ENCODE measurements around the gene ALKBH5. TPM values are rescaled to one million over a fixed set of nuclear protein-coding genes. Genes with fewer than 3 reads are reported as not detected.
A peak's percentile ranks its signal among the peaks of the same experiment; 100 is the strongest.

ALKBH5 gene
- total and polyA plus RNA-seq, 8 donors = 32.8 to 66.7 (median 49.4) TPM

DNA sequence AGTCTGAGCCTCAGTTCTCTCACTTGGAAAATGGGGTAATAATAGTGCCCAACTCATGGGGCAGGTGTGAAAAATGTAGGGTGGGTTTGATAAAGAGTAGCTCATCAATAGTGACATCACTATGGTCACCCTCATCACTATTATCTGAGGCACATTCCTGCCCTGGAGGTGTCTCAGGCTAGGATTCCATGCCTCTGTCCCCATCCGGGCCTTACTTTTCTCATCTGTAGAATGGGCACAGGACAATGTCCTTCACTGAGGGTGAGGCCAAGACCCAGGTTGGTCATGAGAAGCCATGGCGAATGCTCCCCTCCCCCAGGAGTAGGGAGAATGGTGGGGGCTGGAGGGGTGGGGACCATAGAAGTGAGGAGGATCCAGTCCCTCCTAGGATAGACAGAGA lies 44.5 kb upstream of the ALKBH5 start:
- H3K4me1 ChIP-seq = peaks cover 0 to 9% (median 5%) of the 10 kb centered on the region in 4 donors
- WGBS, 5 donors = 86 to 100% (median 95%) methylated on average over 2 of the region's 2 CpGs
- TF ChIP-seq, protein P1, sequence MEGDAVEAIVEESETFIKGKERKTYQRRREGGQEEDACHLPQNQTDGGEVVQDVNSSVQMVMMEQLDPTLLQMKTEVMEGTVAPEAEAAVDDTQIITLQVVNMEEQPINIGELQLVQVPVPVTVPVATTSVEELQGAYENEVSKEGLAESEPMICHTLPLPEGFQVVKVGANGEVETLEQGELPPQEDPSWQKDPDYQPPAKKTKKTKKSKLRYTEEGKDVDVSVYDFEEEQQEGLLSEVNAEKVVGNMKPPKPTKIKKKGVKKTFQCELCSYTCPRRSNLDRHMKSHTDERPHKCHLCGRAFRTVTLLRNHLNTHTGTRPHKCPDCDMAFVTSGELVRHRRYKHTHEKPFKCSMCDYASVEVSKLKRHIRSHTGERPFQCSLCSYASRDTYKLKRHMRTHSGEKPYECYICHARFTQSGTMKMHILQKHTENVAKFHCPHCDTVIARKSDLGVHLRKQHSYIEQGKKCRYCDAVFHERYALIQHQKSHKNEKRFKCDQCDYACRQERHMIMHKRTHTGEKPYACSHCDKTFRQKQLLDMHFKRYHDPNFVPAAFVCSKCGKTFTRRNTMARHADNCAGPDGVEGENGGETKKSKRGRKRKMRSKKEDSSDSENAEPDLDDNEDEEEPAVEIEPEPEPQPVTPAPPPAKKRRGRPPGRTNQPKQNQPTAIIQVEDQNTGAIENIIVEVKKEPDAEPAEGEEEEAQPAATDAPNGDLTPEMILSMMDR (IDR thresholded peaks at IDR 0.05) = no peak
- TF ChIP-seq POLR2AphosphoS5 (IDR thresholded peaks at IDR 0.05) (no peak), POLR2A (IDR thresholded peaks at IDR 0.05) (no peak)
- H3K36me3 ChIP-seq = no peaks in the 10 kb centered on the region
- intact Hi-C loops (cut with DNase I; ENCODE audit: low total_unique reads) = no loop called here
- DNase-seq = no peak
- H3K27me3 ChIP-seq = peaks cover 0 to 51% (median 0%) of the 10 kb centered on the region in 3 donors
- H3K27ac ChIP-seq = no peak overlapping the region
- no peaks in the 10 kb centered on the region for H3K9me3 ChIP-seq
- H3K4me3 ChIP-seq = no peak overlapping the region

- intact Hi-C loops (cut with DNase I; ENCODE audit: low total_unique reads) = no loop called here
- Histone ChIP-seq H3K4me3 (no peak overlapping the region), H3K4me1 (peaks cover 0 to 9% (median 5%) of the 10 kb centered on the region in 4 donors), H3K36me3 (no peaks in the 10 kb centered on the region), H3K27me3 (peaks cover 0 to 51% (median 0%) of the 10 kb centered on the region in 3 donors), H3K27ac (no peak overlapping the region), H3K9me3 (no peaks in the 10 kb centered on the region)
- TF ChIP-seq POLR2AphosphoS5 (IDR thresholded peaks at IDR 0.05) = no peak
- TF ChIP-seq POLR2A (IDR thresholded peaks at IDR 0.05) = no peak
- TF ChIP-seq, protein P1 (IDR thresholded peaks at IDR 0.05) = no peak
- no peak for TF ChIP-seq EP300 (IDR thresholded peaks at IDR 0.05)
- DNase-seq = no peak
- WGBS, 5 donors = 60 to 76% (median 73%) methylated on average over 7 to 14 of the region's 14 CpGs
Observed at GRCh38 chr17:18139498-18139897, 44.1 kb upstream of the ALKBH5 start.

DNA sequence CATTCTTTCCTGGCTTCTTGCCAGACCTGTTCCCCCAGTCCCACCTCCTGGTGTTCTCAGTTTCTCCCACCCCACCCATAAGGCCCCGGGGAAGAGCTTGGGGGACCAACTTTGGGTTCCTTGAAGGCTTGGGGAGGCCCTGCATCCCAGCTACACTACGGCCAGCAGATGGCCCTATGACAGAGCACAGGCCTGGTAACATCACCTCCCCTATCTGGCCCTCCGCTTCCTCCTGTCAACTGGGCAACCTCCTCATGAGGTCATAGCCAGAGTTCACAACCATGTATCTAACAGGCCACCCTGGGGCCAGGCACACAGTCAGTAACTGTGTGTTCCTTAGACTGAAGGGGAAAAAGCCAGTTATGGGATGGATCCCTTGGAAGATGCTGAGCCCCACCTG lies 43.7 kb upstream of the ALKBH5 start:
- Histone ChIP-seq H3K36me3 (no peaks in the 10 kb centered on the region), H3K27me3 (peaks cover 0 to 47% (median 0%) of the 10 kb centered on the region in 3 donors), H3K9me3 (no peaks in the 10 kb centered on the region), H3K4me3 (no peak overlapping the region), H3K4me1 (peaks cover 0 to 9% (median 5%) of the 10 kb centered on the region in 4 donors), H3K27ac (no peak overlapping the region)
- DNase-seq = peak in 1 of 2 donors; percentile 35
- intact Hi-C loops (cut with DNase I; ENCODE audit: low total_unique reads) = no loop called here
- 53 to 72% (median 55%) methylated on average over 3 of the region's 3 CpGs for WGBS, 5 donors
- TF ChIP-seq POLR2A (IDR thresholded peaks at IDR 0.05) (no peak), POLR2AphosphoS5 (IDR thresholded peaks at IDR 0.05) (no peak), EP300 (IDR thresholded peaks at IDR 0.05) (no peak)
- TF ChIP-seq, protein P1 (IDR thresholded peaks at IDR 0.05) = no peak

DNA sequence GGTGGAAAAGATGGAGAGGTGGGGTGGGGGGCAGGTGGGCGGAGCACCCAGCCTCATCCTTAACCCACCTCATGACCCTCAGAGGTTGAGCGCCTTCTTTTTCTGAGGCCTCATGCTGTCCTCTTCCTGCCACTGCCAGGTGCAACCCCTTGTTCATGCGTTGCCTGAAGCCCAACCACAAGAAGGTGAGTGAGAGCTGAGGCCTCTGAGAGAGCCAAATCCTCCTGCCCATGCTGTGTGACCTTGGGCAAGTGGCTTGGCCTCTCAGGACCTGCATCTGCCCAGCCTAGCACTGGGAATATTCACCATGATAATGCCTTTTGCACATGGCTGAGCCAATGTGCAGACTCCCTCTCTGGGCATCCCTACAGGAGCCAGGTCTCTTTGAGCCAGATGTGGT lies 43.0 kb upstream of the ALKBH5 start:
- no peaks in the 10 kb centered on the region for H3K36me3 ChIP-seq
- no peak overlapping the region for H3K4me3 ChIP-seq
- 75 to 90% (median 87%) methylated on average over 3 of the region's 3 CpGs for WGBS, 5 donors
- H3K27me3 ChIP-seq = peaks cover 0 to 40% (median 0%) of the 10 kb centered on the region in 3 donors
- no peaks in the 10 kb centered on the region for H3K9me3 ChIP-seq
- H3K4me1 ChIP-seq = peaks cover 0 to 9% (median 5%) of the 10 kb centered on the region in 4 donors
- intact Hi-C loops (cut with DNase I; ENCODE audit: low total_unique reads) = no loop called here
- TF ChIP-seq POLR2AphosphoS5 (IDR thresholded peaks at IDR 0.05) = no peak
- no peak for TF ChIP-seq EP300 (IDR thresholded peaks at IDR 0.05)
- TF ChIP-seq POLR2A (IDR thresholded peaks at IDR 0.05) = no peak
- TF ChIP-seq, protein P1 (IDR thresholded peaks at IDR 0.05) = no peak
- H3K27ac ChIP-seq = no peak overlapping the region
- no peak for DNase-seq
